ENCODE data around the gene GINS2.

Gene GINS2

GRCh38 chr16:85685251-85685650 lies 3.5 kb downstream of the GINS2 start:
- no peak for ATAC-seq
- TF ChIP-seq PPARA (CRISPR knock-in tag; IDR thresholded peaks at IDR 0.05; ENCODE audit: borderline replicate concordance), result no peak
- TF ChIP-seq SNAI2 (CRISPR knock-in tag; IDR thresholded peaks at IDR 0.05), result no peak
- no peak for TF ChIP-seq ZFP30 (CRISPR knock-in tag; IDR thresholded peaks at IDR 0.05)
- TF ChIP-seq RARB (CRISPR knock-in tag; IDR thresholded peaks at IDR 0.05), result no peak
- no peak for TF ChIP-seq CSRNP3 (CRISPR knock-in tag; IDR thresholded peaks at IDR 0.05)
- TF ChIP-seq ZNF565 (CRISPR knock-in tag; conservative IDR thresholded peaks at IDR 0.05; ENCODE audit: low read depth), result no peak
- no peak for TF ChIP-seq TCF4 (CRISPR knock-in tag; IDR thresholded peaks at IDR 0.05; ENCODE audit: borderline replicate concordance)
- no peak for TF ChIP-seq OSR1 (CRISPR knock-in tag; IDR thresholded peaks at IDR 0.05)
- TF ChIP-seq POU6F1 (CRISPR knock-in tag; IDR thresholded peaks at IDR 0.05; ENCODE audit: borderline replicate concordance, low read depth), result no peak
- no peak for TF ChIP-seq ZNF70 (CRISPR knock-in tag; IDR thresholded peaks at IDR 0.05)
- TF ChIP-seq TOX (CRISPR knock-in tag; IDR thresholded peaks at IDR 0.05; ENCODE audit: borderline replicate concordance), result no peak

GRCh38 chr16:85683363-85683762 lies 5.4 kb downstream of the GINS2 start:
- ATAC-seq, result no peak
- TF ChIP-seq RARB (CRISPR knock-in tag; IDR thresholded peaks at IDR 0.05) (no peak), TSHZ2 (CRISPR knock-in tag; IDR thresholded peaks at IDR 0.05) (no peak), ZNF565 (CRISPR knock-in tag; conservative IDR thresholded peaks at IDR 0.05; ENCODE audit: low read depth) (no peak), TCF4 (CRISPR knock-in tag; IDR thresholded peaks at IDR 0.05; ENCODE audit: borderline replicate concordance) (no peak), CSRNP3 (CRISPR knock-in tag; IDR thresholded peaks at IDR 0.05) (no peak), TOX (CRISPR knock-in tag; IDR thresholded peaks at IDR 0.05; ENCODE audit: borderline replicate concordance) (no peak), ZFP3 (CRISPR knock-in tag; IDR thresholded peaks at IDR 0.05) (no peak), PPARA (CRISPR knock-in tag; IDR thresholded peaks at IDR 0.05; ENCODE audit: borderline replicate concordance) (no peak), SNAI2 (CRISPR knock-in tag; IDR thresholded peaks at IDR 0.05) (no peak), ZFP30 (CRISPR knock-in tag; IDR thresholded peaks at IDR 0.05) (no peak), OSR1 (CRISPR knock-in tag; IDR thresholded peaks at IDR 0.05) (no peak), BACH2 (CRISPR knock-in tag; IDR thresholded peaks at IDR 0.05; ENCODE audit: borderline replicate concordance) (no peak), ZNF70 (CRISPR knock-in tag; IDR thresholded peaks at IDR 0.05) (no peak), CSDC2 (CRISPR knock-in tag; IDR thresholded peaks at IDR 0.05) (no peak), ARNTL (CRISPR knock-in tag; IDR thresholded peaks at IDR 0.05; ENCODE audit: borderline replicate concordance, low read depth) (no peak), ZC3H10 (CRISPR knock-in tag; IDR thresholded peaks at IDR 0.05) (no peak), PATZ1 (CRISPR knock-in tag; IDR thresholded peaks at IDR 0.05; ENCODE audit: borderline replicate concordance) (no peak), ISL1 (CRISPR knock-in tag; IDR thresholded peaks at IDR 0.05) (no peak)

- ATAC-seq, result peak; percentile 10; the same call in 2 of the 3 replicates
- TF ChIP-seq ZFP3 (CRISPR knock-in tag; IDR thresholded peaks at IDR 0.05) (no peak), ZNF70 (CRISPR knock-in tag; IDR thresholded peaks at IDR 0.05) (0 out of 2 replicates have a peak, but pooled peaks have one; percentile 19)
These were observed 6.2 kb downstream of the GINS2 start for GRCh38 chr16:85682516-85682915.
